NCI-H1105 (cell line): ENCODE measurements around the gene MAP3K19.
"Not testable (repeated sequence)": the region's sequence is repeated elsewhere in the genome, so short reads cannot be mapped to it uniquely, and the experiment has no call there.

Experiments used
- DNase-seq: peaks from one replicate; lab custom pipeline; 2025; lab: John Stamatoyannopoulos, UW

Gene MAP3K19

GRCh38 chr2:135047300-135047699, at the start of gene MAP3K19:
TSS of gene MAP3K19 (minus strand) at chr2:135047447. CDS start at chr2:135024647, 22,800 bp downstream.
- no peak for DNase-seq

- no peak for DNase-seq
These were observed 49.6 kb upstream of the MAP3K19 start for GRCh38 chr2:135096665-135097446.

GRCh38 chr2:135095591-135095990, 48.3 kb upstream of the MAP3K19 start:
- DNase-seq, result no peak

GRCh38 chr2:135094508-135094907, 47.3 kb upstream of the MAP3K19 start:
- DNase-seq, result no peak

- peak; percentile 54 for DNase-seq
These were observed 46.6 kb upstream of the MAP3K19 start for GRCh38 chr2:135093670-135094330.

GRCh38 chr2:135093193-135093592, 45.9 kb upstream of the MAP3K19 start:
- DNase-seq, result no peak

GRCh38 chr2:135091681-135092080, 44.4 kb upstream of the MAP3K19 start:
- no peak for DNase-seq

GRCh38 chr2:135089597-135089996, 42.4 kb upstream of the MAP3K19 start:
- DNase-seq, result not testable (repeated sequence)

GRCh38 chr2:135086222-135086621, 39.0 kb upstream of the MAP3K19 start:
- DNase-seq, result no peak

GRCh38 chr2:135078417-135078816, 31.2 kb upstream of the MAP3K19 start:
- no peak for DNase-seq

- DNase-seq, result no peak
These were observed 29.3 kb upstream of the MAP3K19 start for GRCh38 chr2:135076556-135076955.

GRCh38 chr2:135074216-135074615, 27.0 kb upstream of the MAP3K19 start:
- DNase-seq, result no peak

- DNase-seq, result no peak
These were observed 25.1 kb upstream of the MAP3K19 start for GRCh38 chr2:135072125-135072997.

- DNase-seq, result no peak
These were observed 19.5 kb upstream of the MAP3K19 start for GRCh38 chr2:135066710-135067109.

- DNase-seq, result no peak
These were observed 16.9 kb upstream of the MAP3K19 start for GRCh38 chr2:135064149-135064548.

GRCh38 chr2:135063210-135063609, 16.0 kb upstream of the MAP3K19 start:
- DNase-seq, result no peak

- DNase-seq, result no peak
These were observed 12.3 kb upstream of the MAP3K19 start for GRCh38 chr2:135059577-135059976.

- no peak for DNase-seq
These were observed 9.5 kb upstream of the MAP3K19 start for GRCh38 chr2:135056790-135057189.

- no peak for DNase-seq
These were observed 8.0 kb upstream of the MAP3K19 start for GRCh38 chr2:135055182-135055786.

- DNase-seq, result no peak
These were observed 5.8 kb upstream of the MAP3K19 start for GRCh38 chr2:135052997-135053474.

- DNase-seq, result peak; percentile 55
These were observed 5.0 kb upstream of the MAP3K19 start, which contains the start of gene RAB3GAP1 for GRCh38 chr2:135052042-135052876. TSS of gene RAB3GAP1 (plus strand) at chr2:135052292. CDS start at chr2:135052308, 16 bp downstream.
